PC-3 (cell line): ENCODE measurements around the gene THBS4.

Experiments
- EZH2phosphoT487 ChIP-seq: fragments of 300-600 bp; sonication (generic); IDR thresholded peaks from 2 replicates; pipeline ENCODE4 v1.6.1; 2018; ENCODE audit warnings: mild to moderate bottlenecking, antibody characterized with exemption, low read length, borderline replicate concordance
- TF ChIP-seq, protein P1 (sequence below): fragments of 300-600 bp; sonication (generic); conservative IDR thresholded peaks from 2 replicates; pipeline ENCODE4 v1.5.1; 2017; ENCODE audit warnings: antibody characterized with exemption, low read depth, mild to moderate bottlenecking, low read length

DNA sequence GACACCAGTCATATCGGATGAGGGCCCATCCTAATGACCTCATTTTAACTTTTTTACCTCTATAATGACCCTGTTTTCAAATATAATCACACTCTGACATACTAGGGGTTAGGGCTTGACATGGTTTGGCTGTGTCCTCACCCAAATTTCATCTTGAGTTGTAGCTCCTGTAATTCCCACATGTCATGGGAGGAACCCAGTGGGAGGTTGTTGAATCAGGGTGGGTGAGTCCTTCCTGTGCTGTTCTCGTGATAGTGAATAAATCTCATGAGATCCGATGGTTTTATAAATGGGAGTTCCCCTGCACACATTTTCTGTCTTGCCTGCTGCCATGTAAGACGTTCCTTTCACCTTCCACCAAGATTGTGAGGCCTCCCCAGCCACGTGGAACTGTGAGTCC, 71.8 kb downstream of the THBS4 start:
- TF ChIP-seq, protein P1, sequence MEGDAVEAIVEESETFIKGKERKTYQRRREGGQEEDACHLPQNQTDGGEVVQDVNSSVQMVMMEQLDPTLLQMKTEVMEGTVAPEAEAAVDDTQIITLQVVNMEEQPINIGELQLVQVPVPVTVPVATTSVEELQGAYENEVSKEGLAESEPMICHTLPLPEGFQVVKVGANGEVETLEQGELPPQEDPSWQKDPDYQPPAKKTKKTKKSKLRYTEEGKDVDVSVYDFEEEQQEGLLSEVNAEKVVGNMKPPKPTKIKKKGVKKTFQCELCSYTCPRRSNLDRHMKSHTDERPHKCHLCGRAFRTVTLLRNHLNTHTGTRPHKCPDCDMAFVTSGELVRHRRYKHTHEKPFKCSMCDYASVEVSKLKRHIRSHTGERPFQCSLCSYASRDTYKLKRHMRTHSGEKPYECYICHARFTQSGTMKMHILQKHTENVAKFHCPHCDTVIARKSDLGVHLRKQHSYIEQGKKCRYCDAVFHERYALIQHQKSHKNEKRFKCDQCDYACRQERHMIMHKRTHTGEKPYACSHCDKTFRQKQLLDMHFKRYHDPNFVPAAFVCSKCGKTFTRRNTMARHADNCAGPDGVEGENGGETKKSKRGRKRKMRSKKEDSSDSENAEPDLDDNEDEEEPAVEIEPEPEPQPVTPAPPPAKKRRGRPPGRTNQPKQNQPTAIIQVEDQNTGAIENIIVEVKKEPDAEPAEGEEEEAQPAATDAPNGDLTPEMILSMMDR: no peak
- TF ChIP-seq EZH2phosphoT487: no peak
